ENCODE measurements around the gene CCL23. TPM values are rescaled to one million over a fixed set of nuclear protein-coding genes. Genes with fewer than 3 reads are reported as not detected.

The CCL23 gene
- total RNA-seq, 1 experiment from 2014 or later: not detected

DNA sequence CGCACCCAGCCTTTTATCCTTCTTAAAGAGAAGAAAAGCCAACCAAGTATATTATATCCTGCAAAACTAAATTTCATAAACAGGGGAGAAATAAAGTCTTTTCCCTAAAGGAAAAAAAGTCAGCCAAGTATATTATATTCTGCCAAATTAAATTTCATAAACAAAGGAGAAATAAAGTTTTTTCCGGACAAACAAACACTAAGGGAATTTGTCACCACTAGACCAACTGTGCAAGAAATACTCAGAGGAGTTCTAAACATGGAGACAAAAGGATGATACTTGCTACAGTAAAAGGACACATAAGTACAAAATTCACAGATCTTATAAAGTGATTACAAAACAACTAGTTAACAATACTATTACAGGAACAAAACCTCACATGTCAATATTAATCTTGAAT, 31.9 kb upstream of the CCL23 start:
- no peak overlapping the region for H3K27ac ChIP-seq (ENCODE audit: insufficient read length, low read depth, low read length)
- H2BK120ac ChIP-seq (ENCODE audit: low read depth, low read length, poor library complexity, severe bottlenecking): no peak overlapping the region
- no peaks in the 10 kb centered on the region for H4K20me1 ChIP-seq (ENCODE audit: control insufficient read depth, insufficient read depth, insufficient read length)
- H3K79me1 ChIP-seq (ENCODE audit: insufficient read depth, low read depth, low read length, poor library complexity, severe bottlenecking): no peaks in the 10 kb centered on the region
- H3K23me2 ChIP-seq (ENCODE audit: insufficient read length, low read depth, low read length, poor library complexity, severe bottlenecking): no peaks in the 10 kb centered on the region
- H4K91ac ChIP-seq (ENCODE audit: insufficient read length, low read depth, low read length): no peak overlapping the region
- H2BK20ac ChIP-seq (ENCODE audit: low read depth, low read length, poor library complexity, severe bottlenecking): no peak overlapping the region
- no peaks in the 10 kb centered on the region for H3K9me3 ChIP-seq (ENCODE audit: control insufficient read depth, low read depth, low read length)
- H4K8ac ChIP-seq (replicated peaks; ENCODE audit: insufficient read length, low read depth, low read length): no peak overlapping the region
- H3K27me3 Mint-ChIP-seq (ENCODE audit: low read depth): no peaks in the 10 kb centered on the region
- H2BK15ac ChIP-seq (ENCODE audit: low read depth, low read length): no peak overlapping the region
- peaks cover 0 to 5% (median 2%) of the 10 kb centered on the region in 3 experiments; a peak in 5 of 7 replicates for H3K36me3 Mint-ChIP-seq (ENCODE audit: insufficient read depth in 1 of 3, low read depth in 3 of 3)
- no peak overlapping the region for H3T11ph ChIP-seq (ENCODE audit: low read length)
- H3K27me3 ChIP-seq (ENCODE audit: insufficient read depth, low read length): no peaks in the 10 kb centered on the region
- no peak overlapping the region for H2AK5ac ChIP-seq (ENCODE audit: insufficient read length, low read length)
- DNase-seq: no peak
- no peak overlapping the region for H4K5ac ChIP-seq (ENCODE audit: insufficient read length, low read depth, low read length)
- no CpG with 5 or more reads among the region's 2 CpGs for WGBS (ENCODE audit: extremely low coverage, insufficient read length, low lambda C conversion rate)
- H3K4me3 Mint-ChIP-seq: no peak overlapping the region
- no peaks in the 10 kb centered on the region for H3K4me1 ChIP-seq (ENCODE audit: insufficient read depth, low read length)
- H3K18ac ChIP-seq (ENCODE audit: insufficient read length, low read depth, low read length): no peak overlapping the region
- no peaks in the 10 kb centered on the region for H3K79me2 ChIP-seq (ENCODE audit: insufficient read depth, low read length)
- no peak overlapping the region for H3K14ac ChIP-seq (ENCODE audit: insufficient read depth, low read length)
- H2AFZ ChIP-seq (ENCODE audit: low read length): no peak overlapping the region
- H3K9me3 Mint-ChIP-seq: peaks cover 45 to 48% of the 10 kb centered on the region in 2 experiments
- no peak overlapping the region for H3K23ac ChIP-seq (ENCODE audit: insufficient read length, low read depth, low read length)
- no peak for TF ChIP-seq CTCF (conservative IDR thresholded peaks at IDR 0.05)
- H3K4me1 Mint-ChIP-seq: no peaks in the 10 kb centered on the region
- H3K4ac ChIP-seq (ENCODE audit: low read depth, low read length): no peak overlapping the region
- no peak overlapping the region for H3K56ac ChIP-seq (ENCODE audit: insufficient read length, low read depth, low read length)
- H3K4me2 ChIP-seq (ENCODE audit: insufficient read depth, insufficient read length, low read length): no peak overlapping the region
- no peak overlapping the region for H2BK5ac ChIP-seq (ENCODE audit: insufficient read length, low read length)
- H2BK12ac ChIP-seq (ENCODE audit: insufficient read length, low read depth, low read length): no peak overlapping the region
- H3K9ac ChIP-seq (ENCODE audit: extremely low read depth, insufficient read length, low read length): no peak overlapping the region
- H3K27ac Mint-ChIP-seq: no peak overlapping the region
